HepG2 (cell line): ENCODE data around the gene ENPP1. TPM values are rescaled to one million over a fixed set of nuclear protein-coding genes. Genes with fewer than 3 reads are reported as not detected.

Experiments
- ATAC-seq: fragments of 200-7000 bp; cut with Tn5 transposase; 3 replicates; pipeline ENCODE4 v1.9.1; 2020; ENCODE audit warnings: mild to moderate bottlenecking, moderate library complexity
- BruUV-seq: library from RNA; stranded (reverse); fragments of 400-500 nt; replicated peaks from 2 replicates; lab custom pipeline; 2021; lab: Mats Ljungman, UMichigan
- CTCF ChIA-PET: fragments of 300-600 bp; formaldehyde crosslinking; extraction: SDS; loops from one replicate; lab custom pipeline; 2021; ENCODE audit warnings: low total read pairs, inconsistent platforms, low intra/inter-chr PET ratio; lab: Yijun Ruan, JAX
- POLR2A ChIA-PET: fragments of 350-600 bp; sonication (Branson Sonifier 250); formaldehyde crosslinking; loops from one replicate; lab custom pipeline; 2020; ENCODE audit warnings: antibody characterized with exemption, inconsistent platforms; lab: Yijun Ruan, JAX
- DNase-seq: peaks from one replicate; pipeline ENCODE4 v3.0.0-alpha.2; 2015; ENCODE audit warnings: low spot score
- FAIRE-seq: peaks from 3 replicates; lab custom pipeline; 2011; peaks lifted over from hg19 to GRCh38; lab: Jason Lieb, UNC
- H2AFZ ChIP-seq: one replicate; pipeline ENCODE4 v1.6.1; 2011; ENCODE audit warnings: low read length, inconsistent platforms
- H3K27ac ChIP-seq: fragments of 300-600 bp; 3 replicates; pipeline ENCODE4 v1.8.0; 2011; ENCODE audit warnings: mixed run types, mild to moderate bottlenecking, mixed read lengths, low read length, inconsistent platforms; ENCODE audit not compliant: insufficient read depth; ENCODE audit errors: extremely low read length
- H3K27me3 ChIP-seq, 2 experiments: fragments of 200-600 bp in 1 of 2; 2 replicates in 1 of 2; 3 replicates in 1 of 2; pipeline versions ENCODE4 v1.6.0 to v1.8.0; 2011; ENCODE audit warnings: low read length in 2 of 2, mild to moderate bottlenecking in 2 of 2, moderate library complexity in 2 of 2, inconsistent platforms in 1 of 2; ENCODE audit not compliant: insufficient read depth in 2 of 2, control insufficient read depth in 1 of 2
- H3K36me3 ChIP-seq, 2 experiments: fragments of 200-600 bp in 1 of 2; replicated peaks in 1 of 2; 2 replicates in 1 of 2; 3 replicates in 1 of 2; pipeline versions ENCODE4 v1.5.1 to v1.8.0; 2011; ENCODE audit warnings: low read length in 2 of 2, inconsistent platforms in 1 of 2; ENCODE audit not compliant: insufficient read depth in 2 of 2, control insufficient read depth in 1 of 2
- H3K4me1 ChIP-seq: 2 replicates; pipeline ENCODE4 v1.5.1; 2012; ENCODE audit warnings: low read length, inconsistent platforms; ENCODE audit not compliant: insufficient read depth
- H3K4me2 ChIP-seq: 2 replicates; pipeline ENCODE4 v1.6.0; 2011; ENCODE audit warnings: low read depth, low read length, inconsistent platforms
- H3K4me3 ChIP-seq, 3 experiments: fragments of 200-600 bp in 1 of 3; sonication (generic), shearing (Covaris generic) in 1 of 3; replicated peaks in 1 of 3; 2 replicates each; pipeline ENCODE4 v1.5.1; 2011 to 2016; ENCODE audit warnings: low read length in 3 of 3, inconsistent platforms in 2 of 3, low read depth in 2 of 3, mild to moderate bottlenecking in 2 of 3, control low read depth in 1 of 3, mixed read lengths in 1 of 3; ENCODE audit not compliant: insufficient read depth in 1 of 3
- H3K79me2 ChIP-seq: one replicate; pipeline ENCODE4 v1.6.1; 2011; ENCODE audit warnings: low read length, inconsistent platforms; ENCODE audit not compliant: insufficient read depth
- H3K9ac ChIP-seq: 2 replicates; pipeline ENCODE4 v1.6.0; 2011; ENCODE audit warnings: mild to moderate bottlenecking, low read depth, low read length, inconsistent platforms; ENCODE audit not compliant: insufficient read depth
- H3K9me3 ChIP-seq: 2 replicates; pipeline ENCODE4 v1.5.1; 2012; ENCODE audit warnings: mild to moderate bottlenecking, low read length
- H4K20me1 ChIP-seq: 2 replicates; pipeline ENCODE4 v1.6.0; 2011; ENCODE audit warnings: inconsistent platforms, mild to moderate bottlenecking, low read length, moderate library complexity; ENCODE audit not compliant: insufficient read depth
- BCL3 ChIP-seq: sonication (generic); formaldehyde crosslinking; IDR thresholded peaks from 2 replicates; pipeline ENCODE4 v1.5.1; 2020; ENCODE audit warnings: mild to moderate bottlenecking, missing genetic modification reagents, moderate library complexity
- GFI1 ChIP-seq: sonication (generic); formaldehyde crosslinking; IDR thresholded peaks from 2 replicates; pipeline ENCODE4 v1.5.0; 2020; ENCODE audit warnings: missing genetic modification reagents, mild to moderate bottlenecking, borderline replicate concordance
- HINFP ChIP-seq: sonication (generic); formaldehyde crosslinking; IDR thresholded peaks from 2 replicates; pipeline ENCODE4 v1.4.0; 2020; ENCODE audit warnings: low read depth, mild to moderate bottlenecking, missing genetic modification reagents
- JUND ChIP-seq: sonication (generic); formaldehyde crosslinking; IDR thresholded peaks from 2 replicates; pipeline ENCODE4 v1.8.0; 2022; ENCODE audit warnings: mild to moderate bottlenecking, missing genetic modification reagents
- LCORL ChIP-seq, 2 experiments: fragments of 450-650 bp in 1 of 2; sonication (generic) in 1 of 2; formaldehyde crosslinking in 1 of 2; IDR thresholded peaks; 2 replicates each; pipeline versions ENCODE4 v1.5.0 to v1.6.1; 2017 to 2020; ENCODE audit warnings: antibody characterized with exemption in 1 of 2, missing genetic modification reagents in 1 of 2
- MLLT10 ChIP-seq: sonication (generic); formaldehyde crosslinking; IDR thresholded peaks from 2 replicates; pipeline ENCODE4 v1.4.0; 2020; ENCODE audit warnings: missing genetic modification reagents
- POLR2A ChIP-seq, 2 experiments: IDR thresholded peaks; 2 replicates each; pipeline ENCODE4 v1.6.1; 2011; ENCODE audit warnings: low read depth in 2 of 2, low read length in 2 of 2, mild to moderate bottlenecking in 1 of 2, moderate library complexity in 1 of 2; ENCODE audit not compliant: insufficient read depth in 1 of 2
- RXRB ChIP-seq: IDR thresholded peaks from 2 replicates; pipeline ENCODE4 v1.6.1; 2016; ENCODE audit warnings: borderline replicate concordance, missing genetic modification reagents, missing compliant biosample characterization
- SNRNP70 ChIP-seq: fragments of 200-400 bp; formaldehyde crosslinking; IDR thresholded peaks from 2 replicates; pipeline ENCODE4 v1.6.1; 2017; ENCODE audit warnings: mild to moderate bottlenecking, low read depth, low read length, moderate library complexity
- XRCC5 ChIP-seq: fragments of 200-400 bp; formaldehyde crosslinking; optimal IDR thresholded peaks from 2 replicates; pipeline ENCODE3; 2017; ENCODE audit warnings: mild to moderate bottlenecking, low read length
- ZNF142 ChIP-seq: sonication (generic); formaldehyde crosslinking; IDR thresholded peaks from 2 replicates; pipeline ENCODE4 v1.4.0; 2020; ENCODE audit warnings: missing genetic modification reagents
- ZNF180 ChIP-seq: sonication (generic); formaldehyde crosslinking; IDR thresholded peaks from 2 replicates; pipeline ENCODE4 v1.4.0; 2020; ENCODE audit warnings: low read depth, missing genetic modification reagents, borderline replicate concordance
- ZNF296 ChIP-seq: sonication (generic); formaldehyde crosslinking; conservative IDR thresholded peaks from 2 replicates; pipeline ENCODE4 v1.5.0; 2020; ENCODE audit warnings: mild to moderate bottlenecking, missing genetic modification reagents
- ZNF382 ChIP-seq: sonication (generic); formaldehyde crosslinking; IDR thresholded peaks from 2 replicates; pipeline ENCODE4 v1.5.0; 2020; ENCODE audit warnings: missing genetic modification reagents, mild to moderate bottlenecking, borderline replicate concordance
- ZNF678 ChIP-seq: sonication (generic); formaldehyde crosslinking; IDR thresholded peaks from 2 replicates; pipeline ENCODE4 v1.4.0; 2020; ENCODE audit warnings: mild to moderate bottlenecking, missing genetic modification reagents
- ZNF740 ChIP-seq: sonication (generic); formaldehyde crosslinking; IDR thresholded peaks from 2 replicates; pipeline ENCODE4 v1.4.0; 2020; ENCODE audit warnings: missing genetic modification reagents
- ZNF775 ChIP-seq: sonication (generic); formaldehyde crosslinking; IDR thresholded peaks from 2 replicates; pipeline ENCODE4 v1.4.0; 2020; ENCODE audit warnings: missing genetic modification reagents, mild to moderate bottlenecking, moderate library complexity, borderline replicate concordance
- WGBS: methylation state at CpG from one replicate; pipeline ENCODE4 v1.1.6; 2017; ENCODE audit warnings: low lambda C conversion rate; 5-methylcytosine and 5-hydroxymethylcytosine counted together
- in situ Hi-C: cut with HindIII; loops from 2 replicates; pipeline ENCODE4 v1.10.0; 2017; ENCODE audit warnings: low pct_unique_long_range_greater_than_20kb; ENCODE audit not compliant: extremely low pct_ligation_motif_present
- intact Hi-C: fragments of 100-400 bp; cut with micrococcal nuclease; formaldehyde crosslinking; loops from one replicate; pipeline ENCODE4 v1.10.0; 2022; ENCODE audit not compliant: unreplicated experiment
- polyA plus RNA-seq, 8 experiments: library from polyadenylated mRNA; depleted of rRNA in 3 of 8; stranded (reverse) in 7 of 8; unstranded in 1 of 8; fragments of >200 nt; fragmentation: Illumina TruSeq in 4 of 8; extraction: Trizol in 4 of 8; gene quantifications; 2 replicates each; pipeline versions ENCODE4 v1.2.1 to v1.2.3, GENCODE V29; 2011 to 2016; ENCODE audit warnings: low read depth in 4 of 8, missing spikeins in 1 of 8, mixed read lengths in 1 of 8; ENCODE audit not compliant: insufficient read depth in 1 of 8
- total RNA-seq, 5 experiments: library from RNA; depleted of rRNA; stranded (reverse); fragments of >200 nt; fragmentation: Illumina TruSeq; extraction: Trizol; gene quantifications; 2 replicates each; pipeline ENCODE4 v1.2.3, GENCODE V29; 2016; ENCODE audit warnings: low read depth in 1 of 5

ENPP1 gene
- total and polyA plus RNA-seq, 2 of the 13 experiments (the other 11 are each of a cell fraction or from before 2014, with no cell fraction given): 56.5 to 160 TPM

GRCh38 chr6:131929976-131930375 lies 122.2 kb downstream of the ENPP1 start:
- Histone ChIP-seq H3K79me2 (no peaks in the 10 kb centered on the region), H2AFZ (no peak overlapping the region), H3K9me3 (no peaks in the 10 kb centered on the region), H3K4me1 (peaks cover 30% of the 10 kb centered on the region), H3K4me3 (no peak overlapping the region), H3K36me3 (no peaks in the 10 kb centered on the region), H3K9ac (no peak overlapping the region), H3K27ac (no peak overlapping the region), H4K20me1 (no peaks in the 10 kb centered on the region), H3K4me2 (no peak overlapping the region), H3K27me3 (no peaks in the 10 kb centered on the region)
- POLR2A ChIA-PET: interaction anchor here (2.5 to 4.6 kb wide), 2 partner anchors 17 to 21 kb away, joined by 9 to 35 read pairs; partner anchors contain the start of gene CCN2
- WGBS: 76% methylated on average over 1 of the region's 1 CpG
- intact Hi-C loops: loop anchor here (10.0 kb wide), 2 partner anchors 555 to 585 kb away; partner anchors contain the start of gene STX7
- no peak for ATAC-seq
- no TSS peak for BruUV-seq
- no peak for DNase-seq
- CTCF ChIA-PET: no interaction called here
- in situ Hi-C loops: loop anchor here (5.0 to 10.0 kb wide), 3 partner anchors 232 to 555 kb away; no protein-coding TSS in a partner anchor
- FAIRE-seq: no peak
- TF ChIP-seq ZNF296 (CRISPR knock-in tag) (no peak), ZNF180 (CRISPR knock-in tag) (no peak), ZNF142 (CRISPR knock-in tag) (no peak), JUND (CRISPR knock-in tag) (no peak), LCORL (IDR thresholded peaks at IDR 0.05) (no peak), LCORL (CRISPR knock-in tag; IDR thresholded peaks at IDR 0.05) (no peak), SNRNP70 (no peak), RXRB (no peak), XRCC5 (no peak), ZNF740 (CRISPR knock-in tag) (no peak), HINFP (no peak), POLR2A (IDR thresholded peaks at IDR 0.05; ENCODE audit: insufficient read depth in 1 of 2, low read depth in 2 of 2, low read length in 2 of 2) (no peak), GFI1 (no peak), ZNF382 (CRISPR knock-in tag) (no peak), BCL3 (CRISPR knock-in tag) (no peak), ZNF678 (no peak), ZNF775 (CRISPR knock-in tag) (no peak), MLLT10 (CRISPR knock-in tag) (no peak)
- TF ChIP-seq, all 625 proteins: peak for 0
